ENCODE results near the gene GDPD1. TPM values are rescaled to one million over a fixed set of nuclear protein-coding genes. Genes with fewer than 3 reads are reported as not detected.
"Not testable (repeated sequence)": the region's sequence is repeated elsewhere in the genome, so short reads cannot be mapped to it uniquely, and the experiment has no call there.

The GDPD1 gene
- total and polyA plus RNA-seq, 2 donors (not counting 3 experiments of a cell fraction or from before 2014, with no cell fraction given), result 2.5 to 4.9 TPM

GRCh38 chr17:59178266-59178985, 41.9 kb upstream of the GDPD1 start:
- DNase-seq (ENCODE audit: low read depth, low spot score), result no peak
- intact Hi-C loops (cut with micrococcal nuclease), result no loop called here
- POLR2A ChIA-PET, result no interaction called here

DNA sequence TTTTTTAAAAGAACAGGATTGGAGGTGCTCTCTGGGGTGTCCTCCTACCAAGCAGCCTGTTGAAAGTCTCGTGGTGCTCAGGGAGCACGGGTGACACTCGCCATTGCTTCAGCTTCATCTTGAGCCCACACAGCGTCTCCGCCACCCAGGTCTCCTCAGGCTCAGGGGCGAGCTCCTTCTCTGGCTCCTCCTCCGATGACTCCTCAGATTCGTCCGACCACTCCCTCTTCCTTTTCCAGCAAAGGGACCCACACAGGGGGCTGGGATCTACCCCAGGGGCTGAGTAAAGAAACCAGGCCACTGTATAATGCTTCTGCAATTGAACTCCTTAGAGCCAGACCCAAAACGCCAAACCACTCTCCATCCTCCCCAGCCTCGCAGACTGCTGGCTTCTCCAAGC, 40.7 kb upstream of the GDPD1 start:
- ChIA-PET POLR2A (interaction anchor here (0.6 kb wide), 1 partner anchor 548 kb away, joined by 3 read pairs; no protein-coding TSS in a partner anchor), CTCF (interaction anchor here (1.1 kb wide), 1 partner anchor 14 kb away, joined by 3 read pairs; no protein-coding TSS in a partner anchor)
- BruUV-seq (replicated peaks); H2AFZ ChIP-seq (ENCODE audit: low read depth, low read length); H3K9me1 ChIP-seq (replicated peaks; ENCODE audit: control insufficient read depth, extremely low read depth, insufficient read depth, low read length); H3K9ac ChIP-seq (replicated peaks; ENCODE audit: extremely low read depth, insufficient read depth, low read length); dilution Hi-C loops (cut with MboI; ENCODE audit: extremely low pct_ligation_motif_present, low sequenced_read_pairs); H3K4me2 ChIP-seq (ENCODE audit: insufficient read depth, low read length); intact Hi-C loops (cut with micrococcal nuclease); H3K27ac ChIP-seq (ENCODE audit: insufficient read depth, low read depth, low read length); H3K36me3 ChIP-seq (ENCODE audit: control insufficient read depth in 2 of 2, extremely low read depth in 1 of 2, insufficient read depth in 2 of 2, low read length in 2 of 2); FAIRE-seq; H3K4me1 ChIP-seq (ENCODE audit: control insufficient read depth, extremely low read depth, insufficient read depth, low read length); DNase-seq (ENCODE audit: low read depth, low spot score); H4K20me1 ChIP-seq (replicated peaks; ENCODE audit: control insufficient read depth, extremely low read depth, insufficient read depth, low read length); H3K9me3 ChIP-seq (replicated peaks; ENCODE audit: control insufficient read depth, insufficient read depth, low read length); H3K27me3 ChIP-seq (ENCODE audit: control insufficient read depth in 2 of 2, insufficient read depth in 2 of 2, low read length in 2 of 2); H3K4me3 ChIP-seq (replicated peaks in 1 of 3; ENCODE audit: insufficient read depth in 1 of 3, low read depth in 1 of 3, low read length in 3 of 3): not testable (repeated sequence)
- peaks cover 32% of the 10 kb centered on the region for H3K79me2 ChIP-seq (ENCODE audit: control insufficient read depth, insufficient read depth, low read length)

More at GRCh38 chr17:59178266-59178985, 41.9 kb upstream of the GDPD1 start:
- H3K4me2 ChIP-seq (ENCODE audit: insufficient read depth, low read length), result no peak overlapping the region
- no peak overlapping the region for H3K27ac ChIP-seq (ENCODE audit: insufficient read depth, low read depth, low read length)
- no peaks in the 10 kb centered on the region for H3K4me1 ChIP-seq (ENCODE audit: control insufficient read depth, extremely low read depth, insufficient read depth, low read length)
- H3K9ac ChIP-seq (replicated peaks; ENCODE audit: extremely low read depth, insufficient read depth, low read length), result no peak overlapping the region
- no peak overlapping the region for H2AFZ ChIP-seq (ENCODE audit: low read depth, low read length)
- peaks cover 38% of the 10 kb centered on the region for H3K79me2 ChIP-seq (ENCODE audit: control insufficient read depth, insufficient read depth, low read length)
- FAIRE-seq, result no peak
- H4K20me1 ChIP-seq (replicated peaks; ENCODE audit: control insufficient read depth, extremely low read depth, insufficient read depth, low read length), result no peaks in the 10 kb centered on the region
- TF ChIP-seq GATA2 (IDR thresholded peaks at IDR 0.05; ENCODE audit: insufficient read depth, insufficient read length, low read depth, low read length) (no peak), EZH2 (IDR thresholded peaks at IDR 0.05; ENCODE audit: borderline replicate concordance, low read depth, low read length, severe bottlenecking) (no peak), CTCF (IDR thresholded peaks at IDR 0.05; ENCODE audit: extremely low read depth in 1 of 2, insufficient read depth in 1 of 2, low read depth in 1 of 2, low read length in 2 of 2) (no peak), POLR2AphosphoS5 (IDR thresholded peaks at IDR 0.05; ENCODE audit: insufficient read depth, low read depth, low read length) (no peak), POLR2A (IDR thresholded peaks at IDR 0.05; ENCODE audit: low read depth, low read length) (no peak), FOS (IDR thresholded peaks at IDR 0.05; ENCODE audit: borderline replicate concordance, insufficient read depth, low read length) (no peak), MYC (IDR thresholded peaks at IDR 0.05; ENCODE audit: low read depth, low read length) (no peak)
- TF ChIP-seq, protein P1, sequence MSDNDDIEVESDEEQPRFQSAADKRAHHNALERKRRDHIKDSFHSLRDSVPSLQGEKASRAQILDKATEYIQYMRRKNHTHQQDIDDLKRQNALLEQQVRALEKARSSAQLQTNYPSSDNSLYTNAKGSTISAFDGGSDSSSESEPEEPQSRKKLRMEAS (IDR thresholded peaks at IDR 0.05; ENCODE audit: insufficient read depth, insufficient read length), result no peak
- H3K9me1 ChIP-seq (replicated peaks; ENCODE audit: control insufficient read depth, extremely low read depth, insufficient read depth, low read length), result no peaks in the 10 kb centered on the region
- CTCF ChIA-PET, result interaction anchor here (1.1 kb wide), 1 partner anchor 12 kb away, joined by 3 read pairs; no protein-coding TSS in a partner anchor
- no peak overlapping the region for H3K4me3 ChIP-seq (replicated peaks in 1 of 3; ENCODE audit: insufficient read depth in 1 of 3, low read depth in 1 of 3, low read length in 3 of 3)
- H3K9me3 ChIP-seq (replicated peaks; ENCODE audit: control insufficient read depth, insufficient read depth, low read length), result no peaks in the 10 kb centered on the region
- no TSS peak for BruUV-seq (replicated peaks)
- dilution Hi-C loops (cut with MboI; ENCODE audit: extremely low pct_ligation_motif_present, low sequenced_read_pairs), result no loop called here
- H3K36me3 ChIP-seq (ENCODE audit: control insufficient read depth in 2 of 2, extremely low read depth in 1 of 2, insufficient read depth in 2 of 2, low read length in 2 of 2), result peaks cover under 1 to 4% of the 10 kb centered on the region in 2 experiments
- no peaks in the 10 kb centered on the region for H3K27me3 ChIP-seq (ENCODE audit: control insufficient read depth in 2 of 2, insufficient read depth in 2 of 2, low read length in 2 of 2)

Measured in endothelial cell of umbilical vein (primary cell).